Measurements from ENCODE around the gene DBX2. TPM values are rescaled to one million over a fixed set of nuclear protein-coding genes. Genes with fewer than 3 reads are reported as not detected.

Gene DBX2
- total RNA-seq, 6 experiments from 2014 or later = not detected

DNA sequence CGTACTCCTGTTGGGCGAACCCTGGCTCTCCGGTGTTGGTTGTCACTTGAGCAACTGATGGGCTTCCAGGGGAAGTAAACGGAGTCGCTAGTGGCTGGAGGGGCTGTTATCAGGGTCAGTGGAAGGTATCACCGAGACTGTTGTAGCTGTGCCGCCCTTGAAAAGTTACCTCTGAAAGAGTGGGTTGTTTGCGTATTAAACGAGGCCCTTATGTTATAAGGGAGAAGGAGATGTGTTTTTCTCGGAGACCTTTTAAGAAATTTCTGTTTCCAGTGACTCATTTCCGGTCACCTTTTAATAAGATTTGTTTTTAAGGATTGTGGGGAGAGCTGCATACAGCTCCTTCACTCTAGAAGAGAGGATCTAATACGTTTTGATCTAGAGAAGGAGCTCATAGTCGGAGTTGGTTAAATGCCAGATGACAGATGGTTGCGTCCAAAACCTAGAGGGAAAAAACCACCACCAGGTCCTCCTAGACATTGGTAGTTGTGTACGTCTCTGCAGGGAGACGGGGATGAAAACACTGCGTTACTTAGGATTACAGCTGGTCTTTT is 750 bp upstream of the DBX2 start:
- Mint-ChIP-seq H3K36me3 (ENCODE audit: low read depth) (no peaks in the 10 kb centered on the region), H3K9me3 (no peaks in the 10 kb centered on the region), H3K4me3 (no peak overlapping the region), H3K27ac (no peak overlapping the region), H3K4me1 (ENCODE audit: low read depth) (no peaks in the 10 kb centered on the region), H3K27me3 (ENCODE audit: insufficient read depth) (no peaks in the 10 kb centered on the region; the same call in 1 of the 2 replicates)
- no peak for DNase-seq
- no peak for TF ChIP-seq CTCF (IDR thresholded peaks at IDR 0.05)

GRCh38 chr12:45049912-45050750 is 768 bp downstream of the DBX2 start:
- H3K9me3 Mint-ChIP-seq = no peaks in the 10 kb centered on the region
- no peak for TF ChIP-seq CTCF (IDR thresholded peaks at IDR 0.05)
- H3K4me3 Mint-ChIP-seq = no peak overlapping the region
- H3K4me1 Mint-ChIP-seq (ENCODE audit: low read depth) = no peaks in the 10 kb centered on the region
- no peaks in the 10 kb centered on the region; the same call in 1 of the 2 replicates for H3K27me3 Mint-ChIP-seq (ENCODE audit: insufficient read depth)
- no peaks in the 10 kb centered on the region for H3K36me3 Mint-ChIP-seq (ENCODE audit: low read depth)
- no peak overlapping the region for H3K27ac Mint-ChIP-seq
- DNase-seq = no peak

DNA sequence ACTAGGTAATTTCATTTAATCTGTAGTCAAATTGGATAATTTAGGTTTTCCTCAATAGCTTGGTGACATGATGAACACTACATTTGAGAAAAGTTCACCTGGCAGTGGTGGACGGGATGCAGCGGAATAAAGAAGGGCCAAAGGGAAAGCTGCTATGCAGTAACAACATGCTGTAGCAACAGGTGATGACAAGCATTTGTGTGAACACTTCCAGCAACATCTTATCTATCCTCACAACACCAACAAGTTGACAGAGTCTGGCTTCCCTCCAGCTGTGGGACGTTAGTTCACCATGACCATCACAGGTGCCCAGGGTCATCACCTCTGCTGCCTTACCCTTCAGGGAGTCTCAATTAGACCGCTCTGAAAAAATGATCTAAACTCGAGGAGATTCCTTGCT is 8.3 kb downstream of the DBX2 start:
- Mint-ChIP-seq H3K4me3 (no peak overlapping the region), H3K36me3 (ENCODE audit: low read depth) (no peaks in the 10 kb centered on the region), H3K27me3 (ENCODE audit: insufficient read depth) (no peaks in the 10 kb centered on the region; the same call in 1 of the 2 replicates), H3K4me1 (ENCODE audit: low read depth) (no peaks in the 10 kb centered on the region), H3K9me3 (no peaks in the 10 kb centered on the region), H3K27ac (no peak overlapping the region)
- no peak for TF ChIP-seq CTCF (IDR thresholded peaks at IDR 0.05)
- no peak for DNase-seq

DNA sequence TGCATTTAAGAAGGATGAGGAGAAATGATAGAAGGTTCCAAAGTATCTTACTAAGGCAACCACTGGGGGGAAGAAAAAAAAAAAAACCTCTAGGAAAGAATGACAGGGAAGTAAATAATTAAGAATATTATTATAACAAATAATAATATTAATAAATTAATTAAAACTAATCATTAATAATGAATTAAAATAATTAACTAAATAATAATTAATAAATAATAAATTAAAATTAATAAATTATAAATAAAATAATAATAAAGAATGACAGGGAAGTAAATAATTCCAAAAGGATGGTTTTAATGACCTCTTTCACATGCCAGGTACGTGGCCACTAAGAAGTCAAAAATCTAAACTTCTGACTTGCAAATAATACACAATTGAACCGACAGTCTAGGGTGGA is 9.9 kb downstream of the DBX2 start:
- TF ChIP-seq CTCF (IDR thresholded peaks at IDR 0.05) = no peak
- H3K9me3 Mint-ChIP-seq = no peaks in the 10 kb centered on the region
- no peaks in the 10 kb centered on the region for H3K4me1 Mint-ChIP-seq (ENCODE audit: low read depth)
- H3K4me3 Mint-ChIP-seq = no peak overlapping the region
- no peaks in the 10 kb centered on the region; the same call in 1 of the 2 replicates for H3K27me3 Mint-ChIP-seq (ENCODE audit: insufficient read depth)
- DNase-seq = no peak
- no peak overlapping the region for H3K27ac Mint-ChIP-seq
- no peaks in the 10 kb centered on the region for H3K36me3 Mint-ChIP-seq (ENCODE audit: low read depth)

GRCh38 chr12:45039757-45040156 is 11.1 kb downstream of the DBX2 start:
- no peaks in the 10 kb centered on the region for H3K36me3 Mint-ChIP-seq (ENCODE audit: low read depth)
- no peak overlapping the region for H3K4me3 Mint-ChIP-seq
- TF ChIP-seq CTCF (IDR thresholded peaks at IDR 0.05) = no peak
- no peaks in the 10 kb centered on the region for H3K4me1 Mint-ChIP-seq (ENCODE audit: low read depth)
- H3K27ac Mint-ChIP-seq = no peak overlapping the region
- H3K9me3 Mint-ChIP-seq = no peaks in the 10 kb centered on the region
- no peak for DNase-seq
- H3K27me3 Mint-ChIP-seq (ENCODE audit: insufficient read depth) = peaks cover 5% of the 10 kb centered on the region; the same call in 1 of the 2 replicates
